HepG2 (cell line): Measurements from ENCODE around the gene HRCT1. TPM values are rescaled to one million over a fixed set of nuclear protein-coding genes. Genes with fewer than 3 reads are reported as not detected.

Source experiments
- E2F2 ChIP-seq: sonication (generic); formaldehyde crosslinking; IDR thresholded peaks from 2 replicates; pipeline ENCODE4 v1.4.0; 2020; ENCODE audit warnings: missing genetic modification reagents, borderline replicate concordance
- GATAD2A ChIP-seq: IDR thresholded peaks from 2 replicates; pipeline ENCODE4 v1.6.1; 2016
- KAT7 ChIP-seq: IDR thresholded peaks from 2 replicates; pipeline ENCODE4 v1.6.1; 2018; ENCODE audit warnings: borderline replicate concordance, missing compliant biosample characterization
- POLR2AphosphoS2 ChIP-seq: IDR thresholded peaks from 2 replicates; pipeline ENCODE4 v1.6.1; 2011; ENCODE audit warnings: low read depth, low read length, improper control_type of control experiment
- ZBTB26 ChIP-seq: IDR thresholded peaks from 2 replicates; pipeline ENCODE4 v1.6.1; 2016; ENCODE audit warnings: missing compliant biosample characterization, missing genetic modification reagents, borderline replicate concordance
- ZNF577 ChIP-seq: sonication (generic); formaldehyde crosslinking; IDR thresholded peaks from 2 replicates; pipeline ENCODE4 v1.4.0; 2020; ENCODE audit warnings: mild to moderate bottlenecking, low read depth, missing genetic modification reagents, borderline replicate concordance
- polyA plus RNA-seq, 8 experiments: library from polyadenylated mRNA; depleted of rRNA in 3 of 8; stranded (reverse) in 7 of 8; unstranded in 1 of 8; fragments of >200 nt; fragmentation: Illumina TruSeq in 4 of 8; extraction: Trizol in 4 of 8; gene quantifications; 2 replicates each; pipeline versions ENCODE4 v1.2.1 to v1.2.3, GENCODE V29; 2011 to 2016; ENCODE audit warnings: low read depth in 4 of 8, missing spikeins in 1 of 8, mixed read lengths in 1 of 8; ENCODE audit not compliant: insufficient read depth in 1 of 8
- total RNA-seq, 5 experiments: library from RNA; depleted of rRNA; stranded (reverse); fragments of >200 nt; fragmentation: Illumina TruSeq; extraction: Trizol; gene quantifications; 2 replicates each; pipeline ENCODE4 v1.2.3, GENCODE V29; 2016; ENCODE audit warnings: low read depth in 1 of 5
- TF ChIP-seq, protein P1 (sequence below): sonication (generic); formaldehyde crosslinking; IDR thresholded peaks from 2 replicates; pipeline ENCODE4 v1.5.0; 2020; ENCODE audit warnings: mild to moderate bottlenecking, missing genetic modification reagents, borderline replicate concordance
- TF ChIP-seq, protein P2 (sequence below): sonication (generic); IDR thresholded peaks from 2 replicates; pipeline ENCODE4 v1.6.1; 2016; ENCODE audit warnings: low read depth, borderline replicate concordance
- TF ChIP-seq, protein P3 (sequence below): fragments of 450-650 bp; IDR thresholded peaks from 2 replicates; pipeline ENCODE4 v1.6.1; 2016

Gene HRCT1
- total and polyA plus RNA-seq, 2 of the 13 experiments (the other 11 are each of a cell fraction or from before 2014, with no cell fraction given), result 0.13 TPM; not detected in 1

- TF ChIP-seq ZNF577 (no peak), ZBTB26 (CRISPR knock-in tag) (no peak), KAT7 (CRISPR knock-in tag) (no peak), E2F2 (CRISPR knock-in tag) (no peak), GATAD2A (CRISPR knock-in tag) (no peak), POLR2AphosphoS2 (no peak)
- TF ChIP-seq, protein P1, sequence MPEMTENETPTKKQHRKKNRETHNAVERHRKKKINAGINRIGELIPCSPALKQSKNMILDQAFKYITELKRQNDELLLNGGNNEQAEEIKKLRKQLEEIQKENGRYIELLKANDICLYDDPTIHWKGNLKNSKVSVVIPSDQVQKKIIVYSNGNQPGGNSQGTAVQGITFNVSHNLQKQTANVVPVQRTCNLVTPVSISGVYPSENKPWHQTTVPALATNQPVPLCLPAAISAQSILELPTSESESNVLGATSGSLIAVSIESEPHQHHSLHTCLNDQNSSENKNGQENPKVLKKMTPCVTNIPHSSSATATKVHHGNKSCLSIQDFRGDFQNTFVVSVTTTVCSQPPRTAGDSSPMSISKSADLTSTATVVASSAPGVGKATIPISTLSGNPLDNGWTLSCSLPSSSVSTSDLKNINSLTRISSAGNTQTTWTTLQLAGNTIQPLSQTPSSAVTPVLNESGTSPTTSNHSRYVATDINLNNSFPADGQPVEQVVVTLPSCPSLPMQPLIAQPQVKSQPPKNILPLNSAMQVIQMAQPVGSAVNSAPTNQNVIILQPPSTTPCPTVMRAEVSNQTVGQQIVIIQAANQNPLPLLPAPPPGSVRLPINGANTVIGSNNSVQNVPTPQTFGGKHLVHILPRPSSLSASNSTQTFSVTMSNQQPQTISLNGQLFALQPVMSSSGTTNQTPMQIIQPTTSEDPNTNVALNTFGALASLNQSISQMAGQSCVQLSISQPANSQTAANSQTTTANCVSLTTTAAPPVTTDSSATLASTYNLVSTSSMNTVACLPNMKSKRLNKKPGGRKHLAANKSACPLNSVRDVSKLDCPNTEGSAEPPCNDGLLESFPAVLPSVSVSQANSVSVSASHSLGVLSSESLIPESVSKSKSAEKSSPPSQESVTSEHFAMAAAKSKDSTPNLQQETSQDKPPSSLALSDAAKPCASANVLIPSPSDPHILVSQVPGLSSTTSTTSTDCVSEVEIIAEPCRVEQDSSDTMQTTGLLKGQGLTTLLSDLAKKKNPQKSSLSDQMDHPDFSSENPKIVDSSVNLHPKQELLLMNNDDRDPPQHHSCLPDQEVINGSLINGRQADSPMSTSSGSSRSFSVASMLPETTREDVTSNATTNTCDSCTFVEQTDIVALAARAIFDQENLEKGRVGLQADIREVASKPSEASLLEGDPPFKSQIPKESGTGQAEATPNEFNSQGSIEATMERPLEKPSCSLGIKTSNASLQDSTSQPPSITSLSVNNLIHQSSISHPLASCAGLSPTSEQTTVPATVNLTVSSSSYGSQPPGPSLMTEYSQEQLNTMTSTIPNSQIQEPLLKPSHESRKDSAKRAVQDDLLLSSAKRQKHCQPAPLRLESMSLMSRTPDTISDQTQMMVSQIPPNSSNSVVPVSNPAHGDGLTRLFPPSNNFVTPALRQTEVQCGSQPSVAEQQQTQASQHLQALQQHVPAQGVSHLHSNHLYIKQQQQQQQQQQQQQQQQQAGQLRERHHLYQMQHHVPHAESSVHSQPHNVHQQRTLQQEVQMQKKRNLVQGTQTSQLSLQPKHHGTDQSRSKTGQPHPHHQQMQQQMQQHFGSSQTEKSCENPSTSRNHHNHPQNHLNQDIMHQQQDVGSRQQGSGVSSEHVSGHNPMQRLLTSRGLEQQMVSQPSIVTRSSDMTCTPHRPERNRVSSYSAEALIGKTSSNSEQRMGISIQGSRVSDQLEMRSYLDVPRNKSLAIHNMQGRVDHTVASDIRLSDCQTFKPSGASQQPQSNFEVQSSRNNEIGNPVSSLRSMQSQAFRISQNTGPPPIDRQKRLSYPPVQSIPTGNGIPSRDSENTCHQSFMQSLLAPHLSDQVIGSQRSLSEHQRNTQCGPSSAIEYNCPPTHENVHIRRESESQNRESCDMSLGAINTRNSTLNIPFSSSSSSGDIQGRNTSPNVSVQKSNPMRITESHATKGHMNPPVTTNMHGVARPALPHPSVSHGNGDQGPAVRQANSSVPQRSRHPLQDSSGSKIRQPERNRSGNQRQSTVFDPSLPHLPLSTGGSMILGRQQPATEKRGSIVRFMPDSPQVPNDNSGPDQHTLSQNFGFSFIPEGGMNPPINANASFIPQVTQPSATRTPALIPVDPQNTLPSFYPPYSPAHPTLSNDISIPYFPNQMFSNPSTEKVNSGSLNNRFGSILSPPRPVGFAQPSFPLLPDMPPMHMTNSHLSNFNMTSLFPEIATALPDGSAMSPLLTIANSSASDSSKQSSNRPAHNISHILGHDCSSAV (CRISPR knock-in tag), result no peak
- TF ChIP-seq, protein P2, sequence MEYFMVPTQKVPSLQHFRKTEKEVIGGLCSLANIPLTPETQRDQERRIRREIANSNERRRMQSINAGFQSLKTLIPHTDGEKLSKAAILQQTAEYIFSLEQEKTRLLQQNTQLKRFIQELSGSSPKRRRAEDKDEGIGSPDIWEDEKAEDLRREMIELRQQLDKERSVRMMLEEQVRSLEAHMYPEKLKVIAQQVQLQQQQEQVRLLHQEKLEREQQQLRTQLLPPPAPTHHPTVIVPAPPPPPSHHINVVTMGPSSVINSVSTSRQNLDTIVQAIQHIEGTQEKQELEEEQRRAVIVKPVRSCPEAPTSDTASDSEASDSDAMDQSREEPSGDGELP, result no peak
- TF ChIP-seq, protein P3, sequence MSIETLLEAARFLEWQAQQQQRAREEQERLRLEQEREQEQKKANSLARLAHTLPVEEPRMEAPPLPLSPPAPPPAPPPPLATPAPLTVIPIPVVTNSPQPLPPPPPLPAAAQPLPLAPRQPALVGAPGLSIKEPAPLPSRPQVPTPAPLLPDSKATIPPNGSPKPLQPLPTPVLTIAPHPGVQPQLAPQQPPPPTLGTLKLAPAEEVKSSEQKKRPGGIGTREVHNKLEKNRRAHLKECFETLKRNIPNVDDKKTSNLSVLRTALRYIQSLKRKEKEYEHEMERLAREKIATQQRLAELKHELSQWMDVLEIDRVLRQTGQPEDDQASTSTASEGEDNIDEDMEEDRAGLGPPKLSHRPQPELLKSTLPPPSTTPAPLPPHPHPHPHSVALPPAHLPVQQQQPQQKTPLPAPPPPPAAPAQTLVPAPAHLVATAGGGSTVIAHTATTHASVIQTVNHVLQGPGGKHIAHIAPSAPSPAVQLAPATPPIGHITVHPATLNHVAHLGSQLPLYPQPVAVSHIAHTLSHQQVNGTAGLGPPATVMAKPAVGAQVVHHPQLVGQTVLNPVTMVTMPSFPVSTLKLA, result no peak
These were observed 49.1 kb upstream of the HRCT1 start (continued) for GRCh38 chr9:35856882-35857281.
